ENCODE results near the gene KAT8.

Gene KAT8

GRCh38 chr16:31134625-31135534 lies 17.4 kb downstream of the KAT8 start:
- peak overlapping the region; percentile 17 for H3K14ac ChIP-seq (ENCODE audit: low read length)
- peak overlapping the region; percentile 52 for H3K4me2 ChIP-seq (ENCODE audit: insufficient read depth, low read length, poor library complexity, severe bottlenecking)
- peak overlapping the region; percentile 95 for H3K18ac ChIP-seq (ENCODE audit: low read length)
- peak overlapping the region; percentile 97 for H2BK15ac ChIP-seq (ENCODE audit: low read length)
- peak overlapping the region in 1 of 2 donors; percentile 26 for H3K4me3 ChIP-seq (ENCODE audit: low read length in 2 of 2)
- peak overlapping the region; percentile 19 for H2BK5ac ChIP-seq (ENCODE audit: low read length)
- peak overlapping the region; percentile 21 for H2BK120ac ChIP-seq (ENCODE audit: low read depth, low read length)
- no CpG with 5 or more reads among the region's 18 CpGs for WGBS, 2 donors (ENCODE audit: extremely low coverage in 2 of 2, insufficient read length in 2 of 2, insufficient replicate concordance in 1 of 2)
- H3K79me1 ChIP-seq (ENCODE audit: low read depth, low read length), result peaks cover 2% of the 10 kb centered on the region
- H3K36me3 ChIP-seq (replicated peaks in 1 of 2; ENCODE audit: control insufficient read depth in 2 of 2, insufficient read depth in 2 of 2, low read length in 2 of 2), result peaks cover 13 to 28% of the 10 kb centered on the region in 2 donors
- H4K8ac ChIP-seq (ENCODE audit: low read depth, low read length), result no peak overlapping the region
- H3K27ac ChIP-seq (replicated peaks; ENCODE audit: low read length), result no peak overlapping the region
- H2BK12ac ChIP-seq (ENCODE audit: low read length), result peak overlapping the region; percentile 75
- peak overlapping the region; percentile 20 for H2AK5ac ChIP-seq (ENCODE audit: low read depth, low read length)
- no peaks in the 10 kb centered on the region for H3K9me3 ChIP-seq (replicated peaks in 1 of 2; ENCODE audit: control insufficient read depth in 2 of 2, insufficient read depth in 1 of 2, low read depth in 1 of 2, low read length in 2 of 2)
- H4K91ac ChIP-seq (ENCODE audit: low read depth, low read length, poor library complexity), result peak overlapping the region; percentile 89
- H3K4ac ChIP-seq (ENCODE audit: low read length), result peak overlapping the region; percentile 10
- H3K9ac ChIP-seq (ENCODE audit: low read depth, low read length, poor library complexity), result no peak overlapping the region
- peak overlapping the region; percentile 59 for H2AFZ ChIP-seq (ENCODE audit: low read length)
- peak overlapping the region; percentile 40 for H3K23ac ChIP-seq (ENCODE audit: low read depth, low read length, poor library complexity)
- peaks cover 0 to 3% (median 0%) of the 10 kb centered on the region in 3 experiments for H3K27me3 ChIP-seq (ENCODE audit: control insufficient read depth in 3 of 3, insufficient read depth in 3 of 3, low read depth in 1 of 3, low read length in 3 of 3)
- DNase-seq (ENCODE audit: low spot score), result no peak
- H3K4me1 ChIP-seq (ENCODE audit: control insufficient read depth in 2 of 2, insufficient read depth in 1 of 2, low read depth in 1 of 2, low read length in 2 of 2), result peaks cover 15 to 21% of the 10 kb centered on the region in 2 donors

DNA sequence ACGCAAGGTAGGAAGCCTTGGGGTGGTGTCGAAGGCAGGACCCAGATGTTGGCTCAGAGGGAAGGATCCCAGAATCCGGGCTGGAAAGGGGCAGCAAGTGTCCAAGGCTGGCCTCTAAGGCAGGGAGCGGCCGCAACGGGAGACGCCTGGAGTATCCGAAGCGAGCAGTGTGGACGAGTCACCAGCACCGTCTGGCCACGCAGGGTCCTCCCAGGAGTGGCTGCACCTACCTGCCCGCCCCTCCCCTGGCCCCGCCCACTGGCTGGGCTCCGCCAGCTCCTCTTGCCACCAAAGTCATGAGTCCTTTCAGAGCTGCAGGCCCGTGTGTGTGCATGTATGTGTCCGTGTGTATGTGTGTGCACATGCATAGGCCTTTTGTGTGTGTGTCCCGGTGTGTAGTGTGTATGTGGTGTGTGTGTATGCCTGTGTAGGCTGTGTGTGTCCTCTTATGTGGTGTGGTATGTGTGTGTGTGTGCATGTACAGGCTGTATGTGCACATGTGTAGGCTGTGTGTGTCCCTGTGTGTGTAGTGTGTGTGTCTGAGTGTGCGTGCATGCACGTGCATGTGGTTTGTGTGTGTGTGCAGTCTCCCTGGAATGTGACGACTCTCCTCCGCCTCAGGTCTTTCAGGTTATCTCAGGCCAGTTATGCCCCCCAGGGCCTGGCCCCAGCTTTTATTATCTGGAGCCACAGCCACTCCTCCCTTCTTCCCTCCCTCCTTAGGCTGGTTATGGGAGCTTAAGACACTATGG lies 18.2 kb downstream of the KAT8 start, which contains the start of gene PRSS8:
PRSS8 (minus strand) TSS at position 193 of the 752 bp plus-strand sequence. CDS start 229 bp downstream, outside the sequence.
- H2BK12ac ChIP-seq (ENCODE audit: low read length), result peak within 1 kb of the TSS; percentile 75
- H3K4ac ChIP-seq (ENCODE audit: low read length), result peak within 1 kb of the TSS; percentile 10
- peak within 1 kb of the TSS; percentile 59 for H2AFZ ChIP-seq (ENCODE audit: low read length)
- H3K14ac ChIP-seq (ENCODE audit: low read length), result peak within 1 kb of the TSS; percentile 17
- peak within 1 kb of the TSS; percentile 20 for H2AK5ac ChIP-seq (ENCODE audit: low read depth, low read length)
- peak within 1 kb of the TSS; percentile 84 for H3K9ac ChIP-seq (ENCODE audit: low read depth, low read length, poor library complexity)
- H3K18ac ChIP-seq (ENCODE audit: low read length), result peak within 1 kb of the TSS; percentile 95
- H2BK15ac ChIP-seq (ENCODE audit: low read length), result peak within 1 kb of the TSS; percentile 97
- peak within 1 kb of the TSS; percentile 21 for H2BK120ac ChIP-seq (ENCODE audit: low read depth, low read length)
- H3K4me1 ChIP-seq (ENCODE audit: control insufficient read depth in 2 of 2, insufficient read depth in 1 of 2, low read depth in 1 of 2, low read length in 2 of 2), result peaks cover 20 to 21% of the 10 kb centered on the region in 2 donors
- no peak within 1 kb of the TSS for H3K27ac ChIP-seq (replicated peaks; ENCODE audit: low read length)
- H3K4me2 ChIP-seq (ENCODE audit: insufficient read depth, low read length, poor library complexity, severe bottlenecking), result peak within 1 kb of the TSS; percentile 52
- H3K36me3 ChIP-seq (replicated peaks in 1 of 2; ENCODE audit: control insufficient read depth in 2 of 2, insufficient read depth in 2 of 2, low read length in 2 of 2), result peaks cover 11 to 21% of the 10 kb centered on the region in 2 donors
- WGBS, 2 donors (ENCODE audit: extremely low coverage in 2 of 2, insufficient read length in 2 of 2, insufficient replicate concordance in 1 of 2), result no CpG with 5 or more reads among the region's 22 CpGs
- H3K23ac ChIP-seq (ENCODE audit: low read depth, low read length, poor library complexity), result peak within 1 kb of the TSS; percentile 40
- peaks cover 0 to 3% (median 0%) of the 10 kb centered on the region in 3 experiments for H3K27me3 ChIP-seq (ENCODE audit: control insufficient read depth in 3 of 3, insufficient read depth in 3 of 3, low read depth in 1 of 3, low read length in 3 of 3)
- peaks cover 2% of the 10 kb centered on the region for H3K79me1 ChIP-seq (ENCODE audit: low read depth, low read length)
- H3K4me3 ChIP-seq (ENCODE audit: low read length in 2 of 2), result peak within 1 kb of the TSS in 1 of 2 donors; percentile 36
- no peak for DNase-seq (ENCODE audit: low spot score)
- peak within 1 kb of the TSS; percentile 99 for H4K91ac ChIP-seq (ENCODE audit: low read depth, low read length, poor library complexity)
- peak within 1 kb of the TSS; percentile 19 for H2BK5ac ChIP-seq (ENCODE audit: low read length)
- H3K9me3 ChIP-seq (replicated peaks in 1 of 2; ENCODE audit: control insufficient read depth in 2 of 2, insufficient read depth in 1 of 2, low read depth in 1 of 2, low read length in 2 of 2), result no peaks in the 10 kb centered on the region
- no peak within 1 kb of the TSS for H4K8ac ChIP-seq (ENCODE audit: low read depth, low read length)

DNA sequence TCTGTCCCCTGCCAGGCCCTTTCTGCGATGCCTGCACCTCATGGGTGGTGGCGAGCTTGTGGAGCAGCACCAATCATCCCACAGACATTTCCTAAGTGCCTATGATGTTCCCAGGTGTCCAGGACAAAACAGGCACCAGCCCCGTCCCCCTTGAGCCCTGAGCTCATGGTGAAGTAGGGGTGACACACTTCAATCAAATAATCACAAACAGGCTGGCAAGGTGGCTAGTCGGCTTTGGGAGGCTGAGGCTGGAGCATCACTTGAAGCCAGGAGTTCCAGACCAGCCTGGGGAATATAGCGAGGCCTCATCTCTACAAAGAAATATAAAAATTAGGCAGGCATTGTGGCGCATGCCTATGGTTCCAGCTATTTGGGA lies 18.8 kb downstream of the KAT8 start:
- no peak overlapping the region for H3K9ac ChIP-seq (ENCODE audit: low read depth, low read length, poor library complexity)
- peak overlapping the region; percentile 6 for H2BK15ac ChIP-seq (ENCODE audit: low read length)
- H3K79me1 ChIP-seq (ENCODE audit: low read depth, low read length), result peaks cover 2% of the 10 kb centered on the region
- H3K27ac ChIP-seq (replicated peaks; ENCODE audit: low read length), result no peak overlapping the region
- no peak overlapping the region for H3K14ac ChIP-seq (ENCODE audit: low read length)
- no peak overlapping the region for H3K4me3 ChIP-seq (ENCODE audit: low read length in 2 of 2)
- H2BK120ac ChIP-seq (ENCODE audit: low read depth, low read length), result peak overlapping the region; percentile 21
- H3K4me1 ChIP-seq (ENCODE audit: control insufficient read depth in 2 of 2, insufficient read depth in 1 of 2, low read depth in 1 of 2, low read length in 2 of 2), result peaks cover 20 to 23% of the 10 kb centered on the region in 2 donors
- no peak overlapping the region for H3K4ac ChIP-seq (ENCODE audit: low read length)
- H2AFZ ChIP-seq (ENCODE audit: low read length), result no peak overlapping the region
- DNase-seq (ENCODE audit: low spot score), result no peak
- peak overlapping the region; percentile 20 for H2AK5ac ChIP-seq (ENCODE audit: low read depth, low read length)
- no peaks in the 10 kb centered on the region for H3K9me3 ChIP-seq (replicated peaks in 1 of 2; ENCODE audit: control insufficient read depth in 2 of 2, insufficient read depth in 1 of 2, low read depth in 1 of 2, low read length in 2 of 2)
- peaks cover 0 to 3% (median 0%) of the 10 kb centered on the region in 3 experiments for H3K27me3 ChIP-seq (ENCODE audit: control insufficient read depth in 3 of 3, insufficient read depth in 3 of 3, low read depth in 1 of 3, low read length in 3 of 3)
- WGBS, 2 donors (ENCODE audit: extremely low coverage in 2 of 2, insufficient read length in 2 of 2, insufficient replicate concordance in 1 of 2), result no CpG with 5 or more reads among the region's 6 CpGs
- H3K4me2 ChIP-seq (ENCODE audit: insufficient read depth, low read length, poor library complexity, severe bottlenecking), result no peak overlapping the region
- no peak overlapping the region for H4K8ac ChIP-seq (ENCODE audit: low read depth, low read length)
- H3K23ac ChIP-seq (ENCODE audit: low read depth, low read length, poor library complexity), result no peak overlapping the region
- H4K91ac ChIP-seq (ENCODE audit: low read depth, low read length, poor library complexity), result peak overlapping the region; percentile 99
- no peak overlapping the region for H2BK12ac ChIP-seq (ENCODE audit: low read length)
- H3K18ac ChIP-seq (ENCODE audit: low read length), result peak overlapping the region; percentile 0
- H3K36me3 ChIP-seq (replicated peaks in 1 of 2; ENCODE audit: control insufficient read depth in 2 of 2, insufficient read depth in 2 of 2, low read length in 2 of 2), result peaks cover 8 to 16% of the 10 kb centered on the region in 2 donors
- H2BK5ac ChIP-seq (ENCODE audit: low read length), result peak overlapping the region; percentile 19

Measured in neuronal stem cell (in vitro differentiated cells).